Right lung (tissue), 5 donors: ENCODE results near the gene TFF1. TPM values are rescaled to one million over a fixed set of nuclear protein-coding genes. Genes with fewer than 3 reads are reported as not detected.

Experiments used
- DNase-seq, 2 donors: peaks; one replicate each; pipeline ENCODE4 v3.0.0-alpha.2; 2013
- polyA plus RNA-seq, 5 donors: library from polyadenylated mRNA; unstranded; fragments of 120-200 nt; gene quantifications; one replicate each; pipeline versions ENCODE4 v1.2.1 to v1.2.3, GENCODE V29; 2013; ENCODE audit warnings: inconsistent platforms in 1 of 5, low replicate concordance in 1 of 5; ENCODE audit not compliant: insufficient read length in 5 of 5, insufficient read depth in 1 of 5

TFF1 gene
- polyA plus RNA-seq, 5 donors, result 0.49 TPM; not detected in 4

DNA sequence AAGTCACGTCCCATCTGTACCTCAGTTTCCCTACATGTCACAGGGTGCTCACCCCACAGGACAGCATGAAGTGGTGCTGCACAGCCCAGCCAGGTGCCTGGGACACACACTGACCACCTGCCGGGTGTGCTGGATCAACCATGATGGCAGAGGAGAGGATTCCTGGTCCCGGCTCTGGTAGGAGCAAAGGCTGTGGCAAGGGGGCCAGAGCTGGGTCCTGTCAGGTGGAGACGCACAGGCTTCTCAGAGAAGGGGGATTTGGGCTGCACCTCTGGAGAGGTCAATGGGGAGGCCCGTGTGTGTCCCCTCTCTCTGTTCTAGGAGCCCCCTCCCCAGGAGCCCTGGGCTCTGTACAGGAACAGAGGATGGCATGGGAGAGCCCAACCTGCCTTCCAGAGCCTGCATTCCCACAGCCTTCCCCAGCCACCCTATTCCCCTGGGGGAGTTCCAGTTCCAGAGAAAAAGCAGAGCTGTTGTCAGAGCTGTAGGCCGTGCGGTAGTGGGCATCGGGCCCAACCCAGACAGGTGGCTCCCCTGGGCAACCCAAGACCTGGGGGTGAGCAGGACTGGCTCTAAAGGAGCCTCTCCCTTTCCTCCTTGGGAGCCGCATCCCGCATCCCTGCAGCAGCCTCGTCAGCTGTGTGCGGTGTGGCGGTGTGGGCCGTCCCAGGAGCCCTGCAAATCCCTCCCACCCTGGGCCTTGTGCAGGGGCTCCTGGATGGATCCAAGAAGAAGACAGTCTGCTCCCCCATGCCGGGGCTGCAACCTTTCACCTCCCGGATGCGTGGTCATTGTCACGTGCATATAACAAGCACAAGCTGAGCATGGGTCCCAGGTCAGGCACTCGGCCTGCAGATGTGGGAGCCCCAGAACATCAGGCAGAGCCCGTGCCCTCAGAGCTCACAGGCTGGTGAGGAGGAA is 48.2 kb downstream of the TFF1 start:
- no peak for DNase-seq

DNA sequence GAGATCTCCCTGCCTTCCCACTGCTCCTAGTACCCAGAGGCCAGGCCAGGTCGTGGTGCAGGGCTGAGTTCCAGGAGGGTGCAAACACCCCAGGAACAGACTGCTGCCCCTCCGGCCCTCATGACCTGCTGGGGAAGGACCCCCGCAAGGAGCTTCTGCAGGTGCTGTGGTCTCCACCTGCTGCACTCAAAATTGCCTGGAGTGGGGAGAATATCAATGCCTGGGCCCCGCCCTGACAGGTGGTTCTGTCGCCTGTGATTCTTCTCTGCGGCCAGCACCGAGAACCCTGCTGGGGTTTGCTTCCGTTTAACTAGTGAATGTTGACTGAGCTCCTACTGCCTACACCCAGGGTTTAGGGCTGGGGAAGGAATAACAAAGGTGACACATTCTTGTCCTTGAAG is 49.0 kb downstream of the TFF1 start:
- no peak for DNase-seq

DNA sequence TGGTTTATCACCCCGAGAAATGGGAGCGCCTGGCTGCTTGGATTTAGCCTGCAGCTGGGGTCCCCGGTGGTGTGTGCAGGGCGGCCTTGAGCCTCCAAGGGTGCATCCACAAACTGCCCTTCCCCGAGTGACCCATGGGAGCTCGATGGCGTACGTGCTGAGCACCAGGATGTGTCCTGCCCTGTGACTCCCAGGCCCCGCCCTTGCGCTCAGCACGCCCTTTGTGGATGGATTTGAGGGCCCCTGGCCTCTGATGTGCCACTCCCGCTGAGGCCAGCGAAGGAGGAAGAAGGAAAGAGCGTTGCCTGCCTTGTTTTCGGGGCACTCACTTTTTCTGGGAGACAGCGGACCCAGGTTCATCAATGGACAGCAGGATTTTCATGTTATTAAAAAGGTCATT is 49.4 kb downstream of the TFF1 start:
- no peak for DNase-seq

DNA sequence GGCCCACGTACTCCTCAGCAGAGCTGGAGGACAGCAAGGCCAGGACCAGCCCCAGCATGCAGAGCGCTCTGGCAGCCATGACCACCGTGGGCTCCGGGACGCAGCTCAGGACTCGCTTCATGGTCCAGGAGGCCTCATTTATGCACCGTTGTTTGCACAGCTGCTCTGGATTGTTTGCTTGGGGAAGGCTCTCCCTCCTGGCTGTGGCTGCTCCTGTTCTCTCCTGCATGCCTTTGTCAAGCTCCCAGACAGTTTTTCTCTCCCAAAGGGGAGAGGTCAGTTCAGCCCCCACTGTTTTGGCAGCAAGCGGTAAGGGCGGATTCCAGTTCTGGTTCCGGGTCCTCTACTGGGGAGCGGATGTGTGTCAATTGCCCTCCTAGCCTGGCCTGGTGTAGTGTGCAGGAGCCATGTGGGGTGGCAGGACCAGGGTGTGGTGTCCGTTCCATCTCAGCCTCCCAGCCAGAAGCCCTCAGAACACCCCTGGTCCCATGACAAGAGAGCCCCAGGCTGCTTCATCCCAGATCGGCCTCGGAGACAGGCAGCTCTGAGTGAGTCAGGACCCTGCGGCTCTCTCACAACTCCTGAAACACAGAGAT is 50.9 kb downstream of the TFF1 start, which contains the start of gene TFF3:
TFF3 (minus strand) TSS at position 114 of the 596 bp plus-strand sequence; CDS start at position 79, 35 bp downstream.
- DNase-seq, result no peak

DNA sequence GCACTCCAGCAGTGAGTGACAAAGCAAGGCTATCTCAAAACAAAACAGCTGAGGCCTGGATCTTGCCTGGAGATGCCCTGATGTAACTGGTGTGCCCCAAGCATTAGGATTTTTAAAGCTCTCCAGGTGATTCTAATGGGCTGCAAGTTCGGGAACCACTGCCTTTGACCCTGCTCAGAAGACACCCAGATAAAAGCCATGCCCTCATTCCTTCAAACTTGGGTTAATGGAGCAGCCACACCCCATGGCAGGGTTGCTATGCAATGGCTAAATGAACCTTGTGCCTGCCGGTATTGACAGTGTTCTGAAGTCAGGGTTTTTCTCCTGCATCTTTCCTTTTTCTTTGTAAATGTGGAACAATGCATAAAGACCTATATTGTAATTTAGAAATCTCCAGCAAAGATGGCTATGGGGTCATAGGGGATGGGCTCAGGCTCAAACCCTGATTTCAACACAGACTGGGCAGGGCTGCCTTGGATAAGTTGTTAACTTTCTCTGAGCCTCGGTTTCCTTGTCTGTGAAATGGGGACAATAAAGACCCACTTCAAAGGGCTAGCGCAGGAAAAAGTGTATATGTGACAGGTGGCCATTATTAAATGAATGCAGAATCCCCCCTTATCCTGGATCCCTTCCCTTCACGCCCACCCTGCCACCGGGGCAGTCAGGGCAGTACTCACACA is 51.6 kb downstream of the TFF1 start:
- DNase-seq, result no peak

DNA sequence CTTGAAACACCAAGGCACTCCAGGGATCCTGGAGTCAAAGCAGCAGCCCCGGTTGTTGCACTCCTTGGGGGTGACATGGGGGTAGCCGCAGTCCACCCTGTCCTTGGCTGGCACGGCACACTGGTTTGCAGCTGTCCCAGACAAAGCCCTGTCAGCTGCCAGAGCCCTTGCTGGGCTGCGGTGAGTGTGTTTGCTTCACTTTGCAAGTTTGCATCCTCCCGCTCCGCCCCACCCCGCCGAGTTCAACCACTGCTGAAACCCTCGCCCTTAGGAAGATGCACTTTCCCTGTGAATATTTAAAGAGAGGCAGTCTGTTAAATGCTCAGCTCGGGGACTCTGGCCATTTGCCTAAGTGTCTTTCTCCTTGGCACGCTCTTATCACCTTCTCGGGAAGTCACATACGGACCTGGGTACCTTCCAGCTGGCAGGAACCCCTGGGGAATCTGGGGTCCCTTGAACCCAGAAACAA is 52.8 kb downstream of the TFF1 start:
- DNase-seq, result no peak

DNA sequence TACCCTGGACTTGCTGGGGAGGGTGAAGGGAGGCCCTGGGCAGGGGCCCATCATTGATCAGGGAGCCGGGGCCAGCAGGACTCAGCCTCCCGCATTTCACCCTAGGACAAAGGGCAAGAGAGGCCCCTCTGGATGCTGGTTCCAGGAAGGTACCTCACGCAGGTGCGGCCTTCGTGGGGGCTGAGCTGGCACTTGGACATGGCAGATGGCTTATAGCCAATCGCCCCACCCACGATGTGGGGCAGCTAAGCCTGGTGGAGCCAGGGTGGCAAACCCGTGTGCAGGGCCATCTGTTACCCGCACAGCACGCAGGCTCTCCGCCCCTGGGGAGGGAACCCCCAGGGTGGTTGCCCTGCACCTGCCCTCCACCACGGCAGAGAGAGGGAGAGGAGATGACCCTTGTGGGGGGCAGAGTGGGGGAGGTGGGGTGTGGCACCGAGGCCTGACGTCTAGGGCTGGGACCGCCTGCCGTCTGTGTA is 53.7 kb downstream of the TFF1 start:
- DNase-seq, result no peak

Other genes with a start within 250 kb of the TFF1 start
- 10 to 100 TPM in 1 of 5 donors, 1 to 10 TPM in 4; 6.7 to 10.1 (median 8.8) TPM for gene ABCG1, start 147.4 kb downstream of the TFF1 start, polyA plus RNA-seq
- 10 to 100 TPM in 4 of 5 donors, 1 to 10 TPM in 1; 6.2 to 22.5 (median 13.1) TPM for gene TFF3, start 51.1 kb downstream of the TFF1 start, polyA plus RNA-seq
- not detected for gene TFF2, start 15.5 kb downstream of the TFF1 start, polyA plus RNA-seq
- 1 to 10 TPM in 1 of 5 donors, under 1 TPM in 4; 0.58 to 1.0 (median 0.64) TPM for gene TMPRSS3, start 29.5 kb upstream of the TFF1 start, polyA plus RNA-seq
- under 1 TPM; 0.12 to 0.23 (median 0.14) TPM for gene UBASH3A, start 37.4 kb upstream of the TFF1 start, polyA plus RNA-seq
- 10 to 100 TPM in 4 of 5 donors, 1 to 10 TPM in 1; 4.4 to 28.3 (median 17.4) TPM for gene RSPH1, start 129.7 kb upstream of the TFF1 start, polyA plus RNA-seq
- gene SLC37A1, start 147.3 kb upstream of the TFF1 start, polyA plus RNA-seq, result 10 to 100 TPM in 2 of 5 donors, 1 to 10 TPM in 3; 8.8 to 11.6 (median 9.8) TPM